CD14-positive monocyte (primary cell): Measurements from ENCODE around the gene SPSB2. TPM values are rescaled to one million over a fixed set of nuclear protein-coding genes. Genes with fewer than 3 reads are reported as not detected.

Experiments used
- DNase-seq, 3 donors: peaks; one replicate each; pipeline ENCODE4 v3.0.0-alpha.2; 2011 to 2022
- H2AFZ ChIP-seq: 2 replicates; pipeline ENCODE4 v1.6.0; 2012; ENCODE audit warnings: mild to moderate bottlenecking, low read depth, low read length, inconsistent platforms; ENCODE audit not compliant: insufficient read depth, poor library complexity, severe bottlenecking
- H3K27ac ChIP-seq, 2 donors: 1 replicate in 1 of 2; 2 replicates in 1 of 2; pipeline ENCODE4 v1.5.1; 2012 to 2013; ENCODE audit warnings: low read length in 2 of 2, control low read depth in 1 of 2, inconsistent platforms in 1 of 2, low read depth in 1 of 2, mild to moderate bottlenecking in 1 of 2
- H3K27me3 ChIP-seq, 2 donors: one replicate each; pipeline versions ENCODE4 v1.6.0 to v1.6.1; 2011 to 2013; ENCODE audit warnings: low read length in 2 of 2; ENCODE audit not compliant: control insufficient read depth in 2 of 2, insufficient read depth in 2 of 2
- H3K36me3 ChIP-seq, 2 donors: replicated peaks in 1 of 2; 1 replicate in 1 of 2; 2 replicates in 1 of 2; pipeline versions ENCODE4 v1.5.1 to v1.6.1; 2012 to 2013; ENCODE audit warnings: low read length in 2 of 2, control low read depth in 1 of 2, inconsistent platforms in 1 of 2, mild to moderate bottlenecking in 1 of 2; ENCODE audit not compliant: insufficient read depth in 2 of 2, control insufficient read depth in 1 of 2
- H3K4me1 ChIP-seq, 2 donors: 1 replicate in 1 of 2; 2 replicates in 1 of 2; pipeline versions ENCODE4 v1.5.1 to v1.6.1; 2012 to 2013; ENCODE audit warnings: low read length in 2 of 2, control low read depth in 1 of 2, inconsistent platforms in 1 of 2, mild to moderate bottlenecking in 1 of 2, moderate library complexity in 1 of 2; ENCODE audit not compliant: insufficient read depth in 2 of 2, control insufficient read depth in 1 of 2
- H3K4me2 ChIP-seq: replicated peaks from 2 replicates; pipeline ENCODE3; 2012; ENCODE audit warnings: low read length, moderate library complexity, mild to moderate bottlenecking; ENCODE audit not compliant: poor library complexity, severe bottlenecking; ENCODE audit errors: extremely low read depth
- H3K4me3 ChIP-seq, 3 experiments: fragments of 200-600 bp in 1 of 3; sonication (generic) in 1 of 3; replicated peaks in 1 of 3; 1 replicate in 2 of 3; 2 replicates in 1 of 3; pipeline ENCODE4 v1.5.1; 2011 to 2013; ENCODE audit warnings: low read length in 3 of 3, mild to moderate bottlenecking in 3 of 3, control low read depth in 2 of 3, low read depth in 2 of 3, inconsistent platforms in 1 of 3, moderate library complexity in 1 of 3
- H3K79me2 ChIP-seq: 2 replicates; pipeline ENCODE4 v1.6.0; 2012; ENCODE audit warnings: mild to moderate bottlenecking, control low read depth, inconsistent platforms, low read length, moderate library complexity; ENCODE audit not compliant: insufficient read depth
- H3K9ac ChIP-seq: 2 replicates; pipeline ENCODE4 v1.6.0; 2017; ENCODE audit warnings: low read length, mild to moderate bottlenecking; ENCODE audit not compliant: insufficient read depth, poor library complexity, severe bottlenecking
- H3K9me3 ChIP-seq, 2 donors: replicated peaks in 1 of 2; 1 replicate in 1 of 2; 2 replicates in 1 of 2; pipeline versions ENCODE4 v1.5.1 to v1.6.1; 2012 to 2013; ENCODE audit warnings: low read length in 2 of 2, control low read depth in 1 of 2; ENCODE audit not compliant: control insufficient read depth in 1 of 2, insufficient read depth in 1 of 2
- H4K20me1 ChIP-seq: 2 replicates; pipeline ENCODE4 v1.6.0; 2012; ENCODE audit warnings: mild to moderate bottlenecking, low read length, control low read depth, moderate library complexity; ENCODE audit not compliant: insufficient read depth
- H3K27ac Mint-ChIP-seq, 7 donors: one replicate each; pipeline ENCODE4 v1.8.0; 2020; ENCODE audit warnings: mild to moderate bottlenecking in 7 of 7, mixed read lengths in 7 of 7, moderate library complexity in 6 of 7, inconsistent platforms in 2 of 7
- H3K27me3 Mint-ChIP-seq, 3 donors: one replicate each; pipeline ENCODE4 v1.8.0; 2021 to 2022; ENCODE audit warnings: low read depth in 3 of 3, mild to moderate bottlenecking in 3 of 3, mixed read lengths in 3 of 3, moderate library complexity in 3 of 3, inconsistent platforms in 1 of 3
- H3K36me3 Mint-ChIP-seq, 2 donors: one replicate each; pipeline ENCODE4 v1.8.0; 2020; ENCODE audit warnings: mixed read lengths in 2 of 2, inconsistent platforms in 1 of 2, mild to moderate bottlenecking in 1 of 2
- H3K4me1 Mint-ChIP-seq: one replicate; pipeline ENCODE4 v1.8.0; 2020; ENCODE audit warnings: mild to moderate bottlenecking, mixed read lengths
- H3K4me3 Mint-ChIP-seq, 2 donors: one replicate each; pipeline ENCODE4 v1.8.0; 2020; ENCODE audit warnings: mild to moderate bottlenecking in 2 of 2, mixed read lengths in 2 of 2, moderate library complexity in 1 of 2
- H3K9me3 Mint-ChIP-seq, 7 donors: one replicate each; pipeline ENCODE4 v1.8.0; 2020 to 2022; ENCODE audit warnings: mixed read lengths in 7 of 7, mild to moderate bottlenecking in 6 of 7, moderate library complexity in 6 of 7, inconsistent platforms in 2 of 7
- WGBS: methylation state at CpG from one replicate; pipeline ENCODE4 v1.1.5; 2013; ENCODE audit warnings: missing lambda C conversion rate; ENCODE audit not compliant: insufficient coverage; 5-methylcytosine and 5-hydroxymethylcytosine counted together
- intact Hi-C, 2 donors: fragments of 100-400 bp; cut with micrococcal nuclease; formaldehyde crosslinking; loops; one replicate each; pipeline versions ENCODE4 v1.15.0 to v1.15.1; 2023
- polyA plus RNA-seq, 3 donors: library from polyadenylated mRNA; depleted of rRNA in 1 of 3; unstranded in 2 of 3; stranded (reverse) in 1 of 3; fragments of 300-500 nt in 2 of 3; fragments of >200 nt in 1 of 3; fragmentation: Illumina TruSeq in 2 of 3; gene quantifications; 1 replicate in 2 of 3; 2 replicates in 1 of 3; pipeline ENCODE4 v1.2.3, GENCODE V29; 2012 to 2021
- TF ChIP-seq, protein P1 (sequence below): fragments of 200-600 bp; IDR thresholded peaks from one replicate; pipeline ENCODE4 v1.8.0; 2022; ENCODE audit warnings: antibody characterized with exemption, mild to moderate bottlenecking

Gene SPSB2
- polyA plus RNA-seq, 3 donors = 4.7 to 6.9 (median 6.6) TPM

- H3K36me3 Mint-ChIP-seq = peaks cover 56% of the 10 kb centered on the region in 2 donors
- no peak overlapping the region for H3K4me3 Mint-ChIP-seq
- DNase-seq = no peak
- peaks cover 19% of the 10 kb centered on the region for H3K4me1 Mint-ChIP-seq
- Histone ChIP-seq H3K4me3 (no peak overlapping the region), H3K27me3 (no peaks in the 10 kb centered on the region), H2AFZ (no peak overlapping the region), H3K4me2 (no peak overlapping the region), H3K9ac (no peak overlapping the region), H3K27ac (no peak overlapping the region), H3K36me3 (peaks cover 50 to 57% of the 10 kb centered on the region in 2 donors), H4K20me1 (peaks cover 9% of the 10 kb centered on the region), H3K9me3 (no peaks in the 10 kb centered on the region), H3K4me1 (peaks cover 20 to 25% of the 10 kb centered on the region in 2 donors), H3K79me2 (peaks cover 33% of the 10 kb centered on the region)
- 96% methylated on average over 12 of the region's 14 CpGs for WGBS
- TF ChIP-seq, protein P1, sequence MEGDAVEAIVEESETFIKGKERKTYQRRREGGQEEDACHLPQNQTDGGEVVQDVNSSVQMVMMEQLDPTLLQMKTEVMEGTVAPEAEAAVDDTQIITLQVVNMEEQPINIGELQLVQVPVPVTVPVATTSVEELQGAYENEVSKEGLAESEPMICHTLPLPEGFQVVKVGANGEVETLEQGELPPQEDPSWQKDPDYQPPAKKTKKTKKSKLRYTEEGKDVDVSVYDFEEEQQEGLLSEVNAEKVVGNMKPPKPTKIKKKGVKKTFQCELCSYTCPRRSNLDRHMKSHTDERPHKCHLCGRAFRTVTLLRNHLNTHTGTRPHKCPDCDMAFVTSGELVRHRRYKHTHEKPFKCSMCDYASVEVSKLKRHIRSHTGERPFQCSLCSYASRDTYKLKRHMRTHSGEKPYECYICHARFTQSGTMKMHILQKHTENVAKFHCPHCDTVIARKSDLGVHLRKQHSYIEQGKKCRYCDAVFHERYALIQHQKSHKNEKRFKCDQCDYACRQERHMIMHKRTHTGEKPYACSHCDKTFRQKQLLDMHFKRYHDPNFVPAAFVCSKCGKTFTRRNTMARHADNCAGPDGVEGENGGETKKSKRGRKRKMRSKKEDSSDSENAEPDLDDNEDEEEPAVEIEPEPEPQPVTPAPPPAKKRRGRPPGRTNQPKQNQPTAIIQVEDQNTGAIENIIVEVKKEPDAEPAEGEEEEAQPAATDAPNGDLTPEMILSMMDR = no peak
- intact Hi-C loops = loop anchor here in 1 of 2 donors (5.0 to 10.0 kb wide), 2 partner anchors 49 to 117 kb away; partner anchors contain the start of genes EMG1, LRRC23 and PHB2
- no peaks in the 10 kb centered on the region for H3K27me3 Mint-ChIP-seq
- H3K27ac Mint-ChIP-seq = no peak overlapping the region
- H3K9me3 Mint-ChIP-seq = peaks cover 0 to 1% (median 0%) of the 10 kb centered on the region in 7 donors
These were observed 17.8 kb downstream of the SPSB2 start for GRCh38 chr12:6855322-6855721.

GRCh38 chr12:6854036-6854435, 19.1 kb downstream of the SPSB2 start:
- no peak overlapping the region for H3K9ac ChIP-seq
- Mint-ChIP-seq H3K27me3 (no peaks in the 10 kb centered on the region), H3K27ac (no peak overlapping the region), H3K9me3 (peaks cover 0 to 1% (median 0%) of the 10 kb centered on the region in 7 donors), H3K4me3 (no peak overlapping the region), H3K4me1 (peaks cover 27% of the 10 kb centered on the region), H3K36me3 (peaks cover 46 to 49% of the 10 kb centered on the region in 2 donors)
- peaks cover 9% of the 10 kb centered on the region for H4K20me1 ChIP-seq
- no peak overlapping the region for H3K4me2 ChIP-seq
- H3K27ac ChIP-seq = no peak overlapping the region
- peaks cover 40 to 49% of the 10 kb centered on the region in 2 donors for H3K36me3 ChIP-seq
- intact Hi-C loops = loop anchor here in 1 of 2 donors (10.0 kb wide), 1 partner anchor 51 kb away; the partner anchor contains the start of gene LRRC23
- H3K9me3 ChIP-seq = no peaks in the 10 kb centered on the region
- WGBS = 97% methylated on average over 5 of the region's 6 CpGs
- no peaks in the 10 kb centered on the region for H3K27me3 ChIP-seq
- H2AFZ ChIP-seq = no peak overlapping the region
- TF ChIP-seq, protein P1 = no peak
- H3K79me2 ChIP-seq = peaks cover 46% of the 10 kb centered on the region
- H3K4me3 ChIP-seq = no peak overlapping the region
- peaks cover 29 to 35% of the 10 kb centered on the region in 2 donors for H3K4me1 ChIP-seq
- no peak for DNase-seq
